GM19455 (cell line): ENCODE results near the gene SCTR.

ENCODE experiments used
- ATAC-seq: cut with Tn5 transposase; IDR thresholded peaks from one replicate; pipeline ENCODE4 v1.9.1; 2021; ENCODE audit not compliant: unreplicated experiment

The SCTR gene

DNA sequence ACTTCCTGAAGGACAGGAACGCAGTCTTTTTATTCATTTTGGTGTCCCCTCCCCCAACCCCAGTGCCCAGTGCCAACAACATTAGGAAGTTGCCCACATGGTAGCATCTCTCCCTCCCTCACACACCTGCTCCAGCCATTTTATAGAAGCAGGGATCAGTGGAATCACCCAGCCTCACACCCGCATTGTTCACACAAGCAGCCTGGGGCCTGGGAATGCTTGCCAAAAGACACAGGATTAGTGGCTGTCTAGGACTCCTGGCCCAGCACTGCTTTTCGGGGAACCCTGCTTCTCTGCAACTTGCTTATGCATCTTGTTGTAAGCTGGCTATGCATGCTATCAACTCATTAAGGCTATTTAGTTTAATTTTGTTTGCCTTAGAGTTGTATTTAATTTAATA lies 74.8 kb downstream of the SCTR start:
- ATAC-seq: no peak

DNA sequence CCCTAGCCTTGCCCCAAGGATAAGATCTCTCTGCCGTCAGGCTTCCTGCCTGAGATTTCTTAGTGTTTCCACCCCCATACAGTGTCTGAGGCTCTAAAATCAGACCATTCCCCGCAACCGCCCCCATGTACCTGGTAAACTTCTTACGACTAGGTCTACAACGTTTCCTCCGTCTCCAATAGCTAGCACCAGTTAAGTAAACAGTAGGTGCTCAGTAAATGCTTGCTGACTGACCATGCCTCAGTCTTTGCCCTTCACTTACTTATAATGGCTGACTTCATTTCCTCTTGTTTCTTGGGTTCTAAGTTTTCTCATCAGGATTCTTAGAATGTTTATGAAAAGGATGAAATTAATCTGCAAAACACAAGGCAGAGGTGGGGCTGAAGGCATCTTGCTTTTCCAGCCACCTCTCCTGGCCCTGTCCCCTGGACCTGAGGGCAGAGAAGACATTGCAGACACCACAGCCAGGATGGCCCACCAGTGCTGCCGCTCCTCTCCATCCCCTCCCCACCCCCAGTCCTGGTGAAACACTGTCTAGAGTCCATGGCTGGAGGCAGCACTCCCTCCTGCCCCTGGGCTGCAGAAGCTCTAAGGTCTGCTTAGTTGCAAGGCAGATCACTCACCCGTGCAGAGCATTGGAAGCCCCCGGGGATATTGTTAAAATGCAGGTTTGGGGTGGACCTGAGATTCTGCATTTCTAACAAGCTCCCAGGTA lies 75.7 kb downstream of the SCTR start:
- ATAC-seq: no peak

DNA sequence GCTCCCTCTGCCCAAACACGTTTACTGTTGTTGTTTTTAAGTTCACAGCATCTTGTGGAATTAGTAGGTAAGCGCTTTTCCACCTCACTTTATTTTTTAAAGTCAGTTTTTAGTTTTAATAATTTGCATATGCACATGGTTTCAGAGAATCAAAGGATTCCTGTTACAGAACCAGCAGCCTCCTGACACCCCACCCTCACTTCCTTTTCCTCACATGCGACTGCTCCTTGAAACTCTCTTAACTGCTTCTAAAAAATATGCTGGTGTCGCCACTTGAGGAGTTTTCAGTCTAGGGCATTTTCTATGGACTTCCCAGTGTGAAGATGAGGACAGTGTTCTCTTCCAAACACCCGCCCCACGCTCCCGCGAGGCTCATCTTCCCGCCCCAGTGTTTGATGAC lies 78.2 kb downstream of the SCTR start:
- no peak for ATAC-seq

DNA sequence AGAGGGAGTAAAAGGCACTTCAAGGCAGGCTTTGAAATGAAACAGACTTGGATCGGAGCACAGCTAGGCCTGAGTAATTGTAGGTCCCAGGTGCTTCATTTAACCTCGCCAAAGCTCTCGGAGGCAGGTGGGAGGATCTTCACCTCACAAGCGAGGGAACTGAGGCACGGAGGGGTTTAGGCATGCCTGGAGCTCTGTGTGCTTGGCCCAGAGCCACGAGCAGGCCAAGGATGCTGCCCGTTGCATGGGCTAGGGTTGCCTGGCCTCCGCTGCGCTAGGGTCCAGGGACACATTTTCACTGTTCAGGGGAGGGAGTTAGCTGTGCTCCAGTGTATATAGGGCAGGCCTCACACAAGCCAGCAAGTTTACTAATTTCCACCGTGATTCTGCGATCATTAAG lies 81.4 kb downstream of the SCTR start:
- no peak for ATAC-seq

DNA sequence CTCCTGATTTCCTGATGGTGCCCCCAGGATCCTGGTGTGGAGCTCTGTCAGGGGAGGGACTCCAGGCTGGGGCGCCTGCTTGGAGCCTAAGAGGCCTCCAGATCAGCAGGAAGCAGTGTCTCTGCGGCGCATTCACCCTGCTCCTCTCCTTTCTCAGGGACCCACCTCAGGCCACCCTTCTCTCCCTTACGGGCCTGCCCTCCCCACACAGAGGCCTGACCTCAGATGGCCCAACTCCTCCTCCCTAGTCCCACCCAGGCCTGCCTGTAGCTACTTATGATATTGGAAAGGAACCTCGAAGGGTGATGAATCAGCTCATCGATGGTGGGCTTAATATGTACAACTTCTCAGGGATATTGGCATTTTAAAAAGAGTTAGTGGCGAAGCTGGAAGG lies 82.1 kb downstream of the SCTR start:
- ATAC-seq: no peak

DNA sequence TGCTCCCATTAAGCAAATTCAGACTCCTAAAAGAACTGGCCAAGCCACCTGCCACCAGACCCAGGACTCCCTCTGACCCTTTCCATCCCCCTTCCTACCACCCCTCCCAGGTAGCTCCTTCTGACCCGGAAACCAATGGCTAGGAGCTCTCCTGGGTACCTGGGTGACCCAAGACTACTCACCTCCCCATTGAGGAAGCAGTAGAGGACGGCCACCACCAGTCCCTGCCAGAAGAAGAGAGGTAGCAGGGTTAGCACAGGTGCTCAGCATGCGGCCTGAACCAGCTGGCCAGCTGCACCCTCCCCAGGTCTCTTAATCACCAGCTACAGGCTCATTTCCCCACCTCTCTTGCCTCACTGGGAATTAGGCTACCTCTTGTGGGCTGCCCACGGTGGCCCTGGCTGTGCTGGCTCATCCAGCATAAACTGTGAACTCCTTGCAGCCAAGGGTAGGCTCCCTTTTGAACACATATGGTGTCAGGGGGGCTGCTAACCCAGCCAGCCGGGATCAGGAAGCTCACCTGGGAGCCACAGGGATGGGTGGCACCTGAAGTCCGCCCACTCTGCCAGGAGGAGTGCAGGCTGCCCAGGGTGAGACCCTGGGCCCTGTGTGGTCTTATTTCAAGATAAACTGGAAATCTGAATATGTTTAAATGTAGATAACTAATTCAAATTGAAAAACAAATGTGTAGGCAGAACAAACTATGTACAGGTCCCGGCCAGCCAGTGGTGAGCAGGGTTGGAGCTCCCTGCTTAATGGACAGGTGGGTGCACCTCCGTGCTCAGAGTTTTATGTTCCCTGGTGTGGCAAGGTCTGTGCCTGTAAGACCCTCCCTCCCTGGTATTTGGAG lies 82.7 kb downstream of the SCTR start:
- no peak for ATAC-seq

DNA sequence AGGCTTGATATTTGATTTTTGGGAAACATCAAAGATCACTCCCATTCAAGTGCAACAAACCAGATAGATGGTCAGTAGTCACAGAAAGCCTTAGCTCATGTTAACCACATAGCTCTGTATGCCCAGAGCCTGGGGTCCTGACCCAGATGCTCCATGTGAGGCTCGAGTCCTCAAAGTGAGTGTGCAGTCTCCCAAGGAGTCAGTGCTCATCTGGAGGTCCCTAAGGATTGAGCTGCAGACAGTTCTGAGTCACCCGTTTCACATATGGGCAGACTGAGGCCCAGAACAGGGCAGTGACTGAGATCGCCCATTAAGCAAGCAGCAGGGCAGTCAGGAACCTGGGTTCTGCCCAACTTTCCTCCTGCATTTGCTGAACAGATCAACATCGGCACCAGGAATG lies 83.4 kb downstream of the SCTR start:
- no peak for ATAC-seq

DNA sequence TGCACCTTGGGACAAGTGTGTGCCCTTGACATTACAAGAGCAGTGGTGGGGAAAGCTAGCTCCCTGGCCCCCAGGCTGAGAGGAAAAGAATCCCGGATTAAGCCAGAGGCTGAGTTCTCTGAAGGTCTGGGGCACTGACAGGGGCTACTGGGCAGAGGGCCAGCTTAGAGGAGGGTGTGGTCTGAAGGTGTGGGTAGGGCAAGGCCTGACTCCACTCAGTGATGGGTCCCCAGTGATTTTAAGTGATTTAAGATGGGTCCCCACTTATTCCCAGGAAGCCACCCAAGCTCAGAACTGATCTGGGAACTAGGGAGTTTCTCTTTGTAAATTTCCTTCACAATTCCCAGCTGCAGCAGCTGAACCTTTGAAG lies 83.8 kb downstream of the SCTR start:
- ATAC-seq: no peak

DNA sequence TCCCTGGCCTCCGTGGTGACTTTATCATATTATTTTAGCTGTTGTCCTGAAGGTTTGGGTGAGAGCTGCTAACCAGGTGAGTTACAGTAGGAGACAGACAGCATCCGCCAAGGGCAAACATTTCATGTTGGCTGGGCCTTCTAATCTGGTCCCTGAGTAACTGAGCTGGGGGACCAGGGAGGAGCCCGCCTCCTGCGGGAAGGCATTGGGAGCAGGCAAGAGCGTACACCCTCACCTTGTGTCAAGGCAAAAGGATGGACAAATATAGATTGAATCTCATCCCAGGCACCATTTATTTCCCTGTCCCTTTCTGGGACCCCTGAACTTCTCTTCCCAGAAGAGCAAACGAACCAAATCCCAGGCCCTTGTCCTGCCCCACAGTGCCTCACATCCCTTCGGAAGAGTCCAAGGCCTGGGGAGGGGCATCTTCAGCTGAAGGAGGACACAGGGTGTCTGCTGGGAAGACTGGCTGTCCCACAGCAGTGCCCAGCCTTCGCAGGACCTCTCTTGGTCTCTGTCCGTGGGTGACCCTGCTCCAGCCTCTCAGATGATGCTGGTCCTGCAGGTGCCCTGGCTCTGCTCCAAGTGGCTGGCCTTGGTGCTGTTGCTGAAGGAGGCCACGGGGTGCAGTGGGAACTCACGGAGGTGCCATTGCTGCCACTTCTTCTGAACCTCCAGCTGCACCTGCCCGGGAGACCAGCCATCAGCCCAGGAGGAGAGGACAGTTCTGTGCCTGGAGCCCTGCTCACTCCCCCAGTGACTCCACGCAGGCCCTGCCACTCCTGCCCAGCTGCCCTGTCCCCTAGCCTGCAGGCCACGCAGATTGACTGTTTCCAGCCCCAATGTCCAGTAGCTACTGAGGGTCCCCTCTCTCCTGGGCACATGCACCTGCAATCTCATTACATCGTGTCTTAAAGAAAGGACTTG lies 84.4 kb downstream of the SCTR start:
- no peak for ATAC-seq

DNA sequence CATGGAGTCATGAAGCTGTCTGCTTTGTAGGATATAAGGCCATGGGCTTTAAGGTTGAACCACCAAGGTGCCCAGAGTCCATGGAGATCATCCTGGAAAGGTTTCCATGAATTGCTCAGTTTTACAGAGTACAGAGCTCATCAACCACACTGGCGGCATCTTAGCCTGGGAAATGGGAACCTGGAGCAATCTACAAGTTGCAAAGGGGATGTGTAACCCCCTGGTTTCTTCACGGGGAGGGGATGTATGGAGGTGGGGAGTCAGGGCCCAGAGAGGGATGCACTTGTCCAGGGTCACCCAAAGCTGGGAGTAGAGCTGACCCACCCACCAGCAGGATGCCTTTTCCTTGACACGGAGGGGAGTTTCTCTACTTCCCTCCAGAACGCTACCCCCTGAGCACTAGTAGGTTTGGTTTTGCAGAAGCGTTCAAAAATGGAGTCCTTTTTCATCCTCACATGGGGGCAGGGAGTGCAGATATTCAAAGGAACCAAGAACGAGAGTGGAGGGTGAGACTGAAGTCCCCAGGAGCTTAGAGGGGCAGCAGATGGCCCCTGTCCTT lies 85.5 kb downstream of the SCTR start:
- ATAC-seq: no peak

DNA sequence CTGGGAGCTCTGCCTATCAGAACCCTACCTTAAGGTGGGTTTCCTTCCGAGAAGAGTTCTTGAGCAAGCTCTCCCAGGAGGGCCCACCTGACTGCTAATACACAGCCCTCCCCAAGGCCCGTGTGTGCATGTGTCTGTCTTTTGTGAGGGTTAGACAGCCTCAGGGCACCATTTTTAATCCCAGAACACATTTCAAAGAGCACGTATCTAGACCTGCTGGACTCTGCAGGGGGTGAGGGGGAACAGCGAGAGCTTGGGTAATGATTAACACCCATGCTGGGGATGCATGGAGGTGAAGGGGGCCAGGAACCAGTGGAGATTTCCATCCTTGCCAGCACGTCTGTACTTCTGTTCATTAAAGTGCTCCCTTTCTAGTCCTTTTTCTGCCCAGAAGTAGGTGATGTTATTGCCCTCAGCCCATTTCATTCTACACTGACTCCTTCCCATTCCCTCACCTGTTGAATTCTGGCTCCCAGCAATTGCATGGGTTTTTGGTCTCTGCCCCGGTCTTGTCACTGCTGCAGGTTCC lies 86.1 kb downstream of the SCTR start:
- ATAC-seq: no peak

DNA sequence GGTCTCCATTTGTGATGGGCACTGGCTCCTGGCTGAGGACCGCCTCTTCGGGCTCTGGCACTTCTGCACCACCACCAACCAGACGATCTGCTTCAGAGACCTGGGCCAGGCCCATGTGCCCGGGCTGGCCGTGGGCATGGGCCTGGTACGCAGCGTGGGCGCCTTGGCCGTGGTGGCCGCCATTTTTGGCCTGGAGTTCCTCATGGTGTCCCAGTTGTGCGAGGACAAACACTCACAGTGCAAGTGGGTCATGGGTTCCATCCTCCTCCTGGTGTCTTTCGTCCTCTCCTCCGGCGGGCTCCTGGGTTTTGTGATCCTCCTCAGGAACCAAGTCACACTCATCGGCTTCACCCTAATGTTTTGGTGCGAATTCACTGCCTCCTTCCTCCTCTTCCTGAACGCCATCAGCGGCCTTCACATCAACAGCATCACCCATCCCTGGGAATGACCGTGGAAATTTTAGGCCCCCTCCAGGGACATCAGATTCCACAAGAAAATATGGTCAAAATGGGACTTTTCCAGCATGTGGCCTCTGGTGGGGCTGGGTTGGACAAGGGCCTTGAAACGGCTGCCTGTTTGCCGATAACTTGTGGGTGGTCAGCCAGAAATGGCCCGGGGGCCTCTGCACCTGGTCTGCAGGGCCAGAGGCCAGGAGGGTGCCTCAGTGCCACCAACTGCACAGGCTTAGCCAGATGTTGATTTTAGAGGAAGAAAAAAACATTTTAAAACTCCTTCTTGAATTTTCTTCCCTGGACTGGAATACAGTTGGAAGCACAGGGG lies 87.1 kb downstream of the SCTR start:
- ATAC-seq: no peak

DNA sequence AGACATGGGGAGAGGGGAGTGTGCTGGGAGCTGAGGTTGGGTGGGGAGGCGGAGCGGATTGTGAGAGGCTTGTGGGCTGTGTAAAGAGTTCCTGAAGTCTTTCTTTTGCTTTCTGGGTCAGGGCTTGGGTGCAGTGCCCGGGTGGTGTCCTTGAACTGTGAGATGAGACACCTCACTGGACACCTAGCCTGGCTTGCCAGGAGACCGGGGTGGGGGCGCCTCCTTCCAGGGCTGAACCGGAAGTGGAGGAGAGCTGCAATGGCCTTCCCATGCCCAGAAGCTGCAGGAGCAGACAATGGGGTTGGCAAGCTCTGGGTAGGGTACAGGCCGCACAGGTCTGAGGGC lies 88.4 kb downstream of the SCTR start:
- ATAC-seq: no peak

DNA sequence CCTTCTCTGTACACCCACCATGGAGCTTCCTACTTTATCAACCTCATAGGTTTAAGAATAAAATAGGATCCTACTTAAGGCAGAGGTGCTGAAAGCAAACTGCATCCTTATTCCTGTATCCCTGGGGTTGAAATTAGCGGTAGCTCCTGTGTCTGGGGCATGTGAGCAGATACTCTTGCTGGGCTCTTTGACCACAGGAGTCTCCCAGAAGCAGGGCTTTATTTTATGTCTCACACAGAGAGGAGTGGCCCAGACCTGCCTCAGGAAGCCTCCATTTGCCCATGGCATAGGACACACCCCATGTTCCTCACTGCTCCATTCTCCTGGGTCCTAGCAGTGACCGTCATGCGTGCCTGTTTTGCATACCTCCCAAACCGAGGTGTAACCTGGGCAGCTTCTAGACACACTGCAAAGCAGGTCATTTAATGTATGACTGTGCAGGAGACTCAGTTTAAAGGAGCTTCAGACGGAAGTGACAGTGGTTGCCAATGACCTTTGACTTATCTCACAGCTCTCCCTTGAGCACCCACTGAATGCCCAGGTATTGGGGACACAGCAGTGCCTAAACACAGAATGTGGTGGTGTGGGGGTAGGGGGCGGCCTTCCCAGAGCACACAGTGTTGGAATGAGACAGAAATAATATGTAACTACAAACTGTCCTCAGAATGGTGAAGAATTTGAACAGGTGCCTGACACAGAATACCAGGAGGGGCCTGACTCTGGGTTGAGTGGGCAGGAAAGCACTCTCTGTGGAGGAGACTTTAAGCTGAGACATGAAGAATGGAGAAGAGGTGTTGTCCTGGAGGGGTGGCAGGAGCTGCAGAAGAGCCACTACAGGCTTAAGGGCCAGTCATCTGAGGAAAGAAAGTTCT lies 89.0 kb downstream of the SCTR start:
- ATAC-seq: no peak

DNA sequence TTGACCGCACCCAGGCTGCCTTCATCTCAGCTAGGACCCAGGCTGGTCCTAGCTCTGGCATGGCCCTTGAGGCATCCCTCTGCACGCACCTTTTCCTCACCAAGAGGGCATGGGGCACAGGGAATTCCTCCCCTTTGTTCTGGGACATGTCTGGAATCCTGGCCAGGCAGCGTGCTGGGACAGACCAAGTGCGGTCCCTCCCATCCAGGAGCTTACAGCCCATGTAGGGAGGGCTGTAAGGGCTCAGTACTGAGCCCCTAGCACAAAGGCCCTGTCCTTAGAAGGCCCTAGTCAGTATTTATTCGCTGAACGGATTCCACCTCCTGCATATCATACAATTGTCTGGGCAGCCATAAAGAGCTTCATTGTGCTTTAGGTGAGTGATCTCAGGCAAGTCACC lies 89.6 kb downstream of the SCTR start:
- no peak for ATAC-seq

DNA sequence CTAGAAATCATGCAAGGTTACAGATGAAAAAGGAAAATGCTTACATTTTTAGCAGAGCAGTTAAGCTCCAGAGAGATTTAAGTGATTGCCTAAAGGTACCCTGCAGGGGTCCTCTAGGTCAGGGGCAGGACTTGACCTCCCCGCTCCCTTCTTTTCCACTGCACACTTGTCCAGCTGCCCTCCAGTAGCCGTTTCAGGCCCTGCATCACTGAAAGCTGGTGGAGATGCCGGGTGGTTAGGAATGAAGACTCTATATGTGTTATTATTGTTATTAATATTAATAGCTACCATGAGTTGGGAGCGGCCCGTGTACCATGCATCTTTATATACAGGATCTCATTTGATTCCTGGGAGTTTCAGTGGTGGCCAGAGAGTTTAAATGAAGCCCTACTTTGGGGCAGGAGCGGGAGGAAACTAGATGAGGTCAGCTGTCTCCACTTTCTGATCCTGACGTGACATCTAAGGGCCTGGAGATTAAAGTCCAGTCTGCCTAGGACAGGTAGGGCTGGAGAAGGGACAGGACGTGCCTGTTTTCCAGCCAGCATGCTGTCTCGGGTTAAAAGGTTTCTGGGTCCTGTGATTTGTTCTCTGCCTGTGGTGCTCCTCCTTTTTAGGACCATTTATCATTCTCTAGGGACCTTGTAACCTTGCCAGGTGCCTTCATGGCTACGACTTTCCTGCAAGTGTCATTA lies 90.5 kb downstream of the SCTR start:
- ATAC-seq: no peak

DNA sequence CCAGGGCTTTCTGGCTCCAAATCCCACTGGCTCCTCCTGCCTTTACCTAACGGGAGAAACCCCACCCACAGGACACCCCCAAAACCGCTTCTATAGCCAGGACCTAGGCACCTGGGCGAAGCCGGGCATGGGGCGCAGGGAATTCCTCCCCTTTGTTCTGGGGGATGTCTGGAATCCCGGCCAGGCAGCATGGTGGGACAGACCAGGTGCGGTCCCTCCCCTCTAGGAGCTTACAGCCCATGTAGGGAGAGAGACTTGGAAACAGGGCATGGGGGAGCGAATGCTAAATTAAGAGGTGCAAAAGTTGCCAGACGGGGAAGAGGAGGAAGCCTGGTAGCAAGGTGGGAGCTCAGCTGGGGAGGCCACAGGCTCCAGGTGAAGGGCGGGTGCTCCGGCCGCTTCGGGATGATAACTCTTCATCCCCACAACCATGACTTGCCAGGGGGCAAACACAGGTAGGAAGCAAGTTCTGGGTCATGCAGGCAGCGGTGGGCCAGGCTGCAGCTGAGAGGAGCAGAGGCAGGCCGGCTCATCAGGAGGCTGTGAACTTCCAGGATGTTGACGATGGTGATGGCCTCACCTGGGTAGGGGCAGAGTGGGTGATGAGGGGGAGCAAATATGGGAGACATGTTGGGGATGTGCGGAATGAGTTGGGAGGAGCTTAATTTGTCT lies 91.3 kb downstream of the SCTR start:
- ATAC-seq: no peak
